ENCODE data around the gene MREG.

- TF ChIP-seq CTCF (IDR thresholded peaks at IDR 0.05) (no peak), POLR2AphosphoS5 (IDR thresholded peaks at IDR 0.05) (no peak)
These were observed 71.6 kb downstream of the MREG start for GRCh38 chr2:215941726-215942125.
